Endothelial cell of umbilical vein (primary cell): ENCODE measurements around the gene ERAP2. TPM values are rescaled to one million over a fixed set of nuclear protein-coding genes. Genes with fewer than 3 reads are reported as not detected.

Experiments
- BruUV-seq: library from RNA; stranded (reverse); fragments of 400-500 nt; replicated peaks from 2 replicates; lab custom pipeline; 2021; lab: Mats Ljungman, UMichigan
- CTCF ChIA-PET: fragments of 300-600, 350-600 bp; sonication (Branson Sonifier 250); formaldehyde crosslinking; loops from one replicate; lab custom pipeline; 2021; ENCODE audit warnings: antibody characterized with exemption, inconsistent platforms; lab: Charles Lee
- POLR2A ChIA-PET: fragments of 300-600, 350-600 bp; sonication (Branson Sonifier 250); formaldehyde crosslinking; loops from one replicate; lab custom pipeline; 2021; ENCODE audit warnings: antibody characterized with exemption, inconsistent platforms; lab: Charles Lee
- DNase-seq: peaks from one replicate; pipeline ENCODE4 v3.0.0-alpha.2; 2011; ENCODE audit warnings: low read depth, low spot score
- FAIRE-seq: peaks from 2 replicates; lab custom pipeline; 2011; peaks lifted over from hg19 to GRCh38; lab: Jason Lieb, UNC
- H2AFZ ChIP-seq: 2 replicates; pipeline ENCODE4 v1.6.0; 2012; ENCODE audit warnings: low read depth, low read length, control low read depth, inconsistent platforms
- H3K27ac ChIP-seq: 2 replicates; pipeline ENCODE4 v1.5.1; 2011; ENCODE audit warnings: low read depth, mild to moderate bottlenecking, control low read depth, low read length, moderate library complexity; ENCODE audit not compliant: insufficient read depth
- H3K27me3 ChIP-seq, 2 experiments: 2 replicates each; pipeline versions ENCODE4 v1.6.0 to v1.6.1; 2011; ENCODE audit warnings: low read length in 2 of 2, mixed read lengths in 1 of 2; ENCODE audit not compliant: control insufficient read depth in 2 of 2, insufficient read depth in 2 of 2
- H3K36me3 ChIP-seq, 2 experiments: 2 replicates in 1 of 2; 3 replicates in 1 of 2; pipeline ENCODE4 v1.5.1; 2011; ENCODE audit warnings: low read length in 2 of 2, mild to moderate bottlenecking in 1 of 2, moderate library complexity in 1 of 2; ENCODE audit not compliant: control insufficient read depth in 2 of 2, insufficient read depth in 2 of 2; ENCODE audit errors: extremely low read depth in 1 of 2
- H3K4me1 ChIP-seq: 3 replicates; pipeline ENCODE4 v1.5.1; 2011; ENCODE audit warnings: mild to moderate bottlenecking, low read length; ENCODE audit not compliant: control insufficient read depth, insufficient read depth; ENCODE audit errors: extremely low read depth
- H3K4me2 ChIP-seq: 2 replicates; pipeline ENCODE4 v1.6.1; 2011; ENCODE audit warnings: low read length, control low read depth, mixed read lengths; ENCODE audit not compliant: insufficient read depth
- H3K4me3 ChIP-seq, 3 experiments: fragments of 200-600 bp in 1 of 3; sonication (generic), shearing (Covaris generic) in 1 of 3; replicated peaks in 1 of 3; 2 replicates each; pipeline ENCODE4 v1.5.1; 2011 to 2016; ENCODE audit warnings: control low read depth in 3 of 3, low read length in 3 of 3, mild to moderate bottlenecking in 2 of 3, inconsistent platforms in 1 of 3, low read depth in 1 of 3, moderate library complexity in 1 of 3; ENCODE audit not compliant: insufficient read depth in 1 of 3
- H3K79me2 ChIP-seq: 2 replicates; pipeline ENCODE4 v1.6.0; 2012; ENCODE audit warnings: low read length, inconsistent platforms; ENCODE audit not compliant: control insufficient read depth, insufficient read depth
- H3K9ac ChIP-seq: replicated peaks from 2 replicates; pipeline ENCODE3; 2011; ENCODE audit warnings: low read length, control low read depth; ENCODE audit not compliant: insufficient read depth; ENCODE audit errors: extremely low read depth
- H3K9me1 ChIP-seq: replicated peaks from 3 replicates; pipeline ENCODE4 v1.6.0; 2011; ENCODE audit warnings: mild to moderate bottlenecking, low read length; ENCODE audit not compliant: control insufficient read depth, insufficient read depth; ENCODE audit errors: extremely low read depth
- H3K9me3 ChIP-seq: replicated peaks from 2 replicates; pipeline ENCODE4 v1.5.1; 2012; ENCODE audit warnings: low read length, inconsistent platforms; ENCODE audit not compliant: control insufficient read depth, insufficient read depth
- H4K20me1 ChIP-seq: replicated peaks from 2 replicates; pipeline ENCODE3; 2011; ENCODE audit warnings: mild to moderate bottlenecking, low read length; ENCODE audit not compliant: control insufficient read depth, insufficient read depth; ENCODE audit errors: extremely low read depth
- EZH2 ChIP-seq: IDR thresholded peaks from 2 replicates; pipeline ENCODE4 v1.6.1; 2012; ENCODE audit warnings: borderline replicate concordance, low read depth, mild to moderate bottlenecking, moderate library complexity, low read length, inconsistent platforms; ENCODE audit not compliant: severe bottlenecking
- FOS ChIP-seq: IDR thresholded peaks from 2 replicates; pipeline ENCODE4 v1.6.1; 2011; ENCODE audit warnings: mild to moderate bottlenecking, low read length, moderate library complexity, borderline replicate concordance; ENCODE audit not compliant: insufficient read depth
- GATA2 ChIP-seq: IDR thresholded peaks from 2 replicates; pipeline ENCODE4 v1.7.0; 2011; ENCODE audit warnings: low read depth, mild to moderate bottlenecking, moderate library complexity, mixed read lengths, low read length; ENCODE audit not compliant: insufficient read length, insufficient read depth
- JUN ChIP-seq: IDR thresholded peaks from 2 replicates; pipeline ENCODE4 v1.6.1; 2011; ENCODE audit warnings: borderline replicate concordance, low read depth; ENCODE audit not compliant: insufficient read length, insufficient read depth
- MYC ChIP-seq: IDR thresholded peaks from one replicate; pipeline ENCODE4 v1.6.1; 2011; ENCODE audit warnings: mild to moderate bottlenecking, low read depth, low read length
- POLR2A ChIP-seq: IDR thresholded peaks from 2 replicates; pipeline ENCODE4 v1.6.1; 2012; ENCODE audit warnings: low read depth, mild to moderate bottlenecking, control low read depth, low read length
- POLR2AphosphoS5 ChIP-seq: IDR thresholded peaks from 2 replicates; pipeline ENCODE4 v1.6.1; 2012; ENCODE audit warnings: low read depth, mild to moderate bottlenecking, control low read depth, low read length, moderate library complexity; ENCODE audit not compliant: insufficient read depth
- dilution Hi-C: fragments of 300-500 bp; cut with MboI; formaldehyde crosslinking; loops from one replicate; pipeline ENCODE4 v1.15.0; 2019; ENCODE audit warnings: low sequenced_read_pairs; ENCODE audit not compliant: extremely low pct_ligation_motif_present
- intact Hi-C: fragments of 100-400 bp; cut with micrococcal nuclease; formaldehyde crosslinking; loops from one replicate; pipeline ENCODE4 v1.10.0; 2022
- polyA plus RNA-seq, 4 experiments: library from polyadenylated mRNA; depleted of rRNA in 3 of 4; stranded (reverse) in 3 of 4; unstranded in 1 of 4; fragments of >200 nt; gene quantifications; 2 replicates each; pipeline versions ENCODE4 v1.2.1 to v1.2.3, GENCODE V29; 2011 to 2012; ENCODE audit warnings: missing spikeins in 1 of 4
- total RNA-seq: library from RNA; stranded (reverse); gene quantifications from 2 replicates; pipeline ENCODE4 v1.2.3, GENCODE V29; 2021
- TF ChIP-seq, protein P1 (sequence below): IDR thresholded peaks from 2 replicates; pipeline ENCODE4 v1.6.1; 2011; ENCODE audit not compliant: insufficient read depth, insufficient read length
- TF ChIP-seq, protein P2 (sequence below), 2 donors: IDR thresholded peaks; 1 replicate in 1 of 2; 2 replicates in 1 of 2; pipeline ENCODE4 v1.5.1; 2011; ENCODE audit warnings: low read length in 2 of 2, mild to moderate bottlenecking in 2 of 2, moderate library complexity in 2 of 2, control low read depth in 1 of 2, inconsistent platforms in 1 of 2, low read depth in 1 of 2; ENCODE audit not compliant: insufficient read depth in 1 of 2; ENCODE audit errors: extremely low read depth in 1 of 2

ERAP2 gene
- total and polyA plus RNA-seq, 2 donors (not counting 3 experiments of a cell fraction or from before 2014, with no cell fraction given): 3.1 to 10.0 TPM

DNA sequence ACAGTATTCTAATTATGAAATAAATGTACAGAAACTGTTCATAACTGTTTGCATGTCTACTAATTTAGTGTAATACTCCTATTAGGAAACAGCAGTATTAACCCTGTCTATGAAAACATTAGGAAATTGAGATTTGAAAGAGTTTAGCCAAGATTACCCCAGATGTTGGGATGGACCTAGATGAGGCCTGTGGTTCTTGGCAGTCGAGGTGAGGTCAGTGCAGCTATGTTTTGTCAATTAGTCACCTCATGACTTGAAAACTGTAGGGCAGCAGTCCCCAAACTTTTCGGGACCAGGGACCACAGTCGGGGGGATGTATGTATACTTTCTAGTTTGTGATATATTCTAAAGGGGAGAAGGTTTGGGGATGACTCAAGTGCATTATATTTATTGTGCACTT lies 64.3 kb downstream of the ERAP2 start:
- POLR2A ChIA-PET: interaction anchor here (0.5 kb wide), 1 partner anchor 1931 kb away, joined by 13 read pairs; no protein-coding TSS in a partner anchor
- Histone ChIP-seq H3K4me3 (no peak overlapping the region), H2AFZ (no peak overlapping the region), H3K9ac (no peak overlapping the region), H4K20me1 (peaks cover 2% of the 10 kb centered on the region), H3K4me1 (peaks cover 5% of the 10 kb centered on the region), H3K79me2 (peaks cover 39% of the 10 kb centered on the region), H3K9me3 (no peaks in the 10 kb centered on the region), H3K27ac (no peak overlapping the region), H3K9me1 (no peaks in the 10 kb centered on the region), H3K27me3 (no peaks in the 10 kb centered on the region), H3K4me2 (no peak overlapping the region), H3K36me3 (no peaks in the 10 kb centered on the region)
- FAIRE-seq: no peak
- dilution Hi-C loops: no loop called here
- TF ChIP-seq, protein P1, sequence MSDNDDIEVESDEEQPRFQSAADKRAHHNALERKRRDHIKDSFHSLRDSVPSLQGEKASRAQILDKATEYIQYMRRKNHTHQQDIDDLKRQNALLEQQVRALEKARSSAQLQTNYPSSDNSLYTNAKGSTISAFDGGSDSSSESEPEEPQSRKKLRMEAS: no peak
- TF ChIP-seq FOS (no peak), EZH2 (no peak), POLR2A (no peak), GATA2 (no peak), POLR2AphosphoS5 (no peak), MYC (no peak), JUN (no peak)
- TF ChIP-seq, protein P2, sequence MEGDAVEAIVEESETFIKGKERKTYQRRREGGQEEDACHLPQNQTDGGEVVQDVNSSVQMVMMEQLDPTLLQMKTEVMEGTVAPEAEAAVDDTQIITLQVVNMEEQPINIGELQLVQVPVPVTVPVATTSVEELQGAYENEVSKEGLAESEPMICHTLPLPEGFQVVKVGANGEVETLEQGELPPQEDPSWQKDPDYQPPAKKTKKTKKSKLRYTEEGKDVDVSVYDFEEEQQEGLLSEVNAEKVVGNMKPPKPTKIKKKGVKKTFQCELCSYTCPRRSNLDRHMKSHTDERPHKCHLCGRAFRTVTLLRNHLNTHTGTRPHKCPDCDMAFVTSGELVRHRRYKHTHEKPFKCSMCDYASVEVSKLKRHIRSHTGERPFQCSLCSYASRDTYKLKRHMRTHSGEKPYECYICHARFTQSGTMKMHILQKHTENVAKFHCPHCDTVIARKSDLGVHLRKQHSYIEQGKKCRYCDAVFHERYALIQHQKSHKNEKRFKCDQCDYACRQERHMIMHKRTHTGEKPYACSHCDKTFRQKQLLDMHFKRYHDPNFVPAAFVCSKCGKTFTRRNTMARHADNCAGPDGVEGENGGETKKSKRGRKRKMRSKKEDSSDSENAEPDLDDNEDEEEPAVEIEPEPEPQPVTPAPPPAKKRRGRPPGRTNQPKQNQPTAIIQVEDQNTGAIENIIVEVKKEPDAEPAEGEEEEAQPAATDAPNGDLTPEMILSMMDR (IDR thresholded peaks at IDR 0.05; ENCODE audit: extremely low read depth in 1 of 2, insufficient read depth in 1 of 2, low read depth in 1 of 2, low read length in 2 of 2): no peak
- CTCF ChIA-PET: interaction anchor here (1.5 kb wide), 3 partner anchors 19 to 71 kb away, joined by 3 to 4 read pairs (median 4); no protein-coding TSS in a partner anchor
- intact Hi-C loops: no loop called here
- DNase-seq: no peak
- no TSS peak for BruUV-seq
